ENCODE results near the gene RBX1.

RBX1 gene

DNA sequence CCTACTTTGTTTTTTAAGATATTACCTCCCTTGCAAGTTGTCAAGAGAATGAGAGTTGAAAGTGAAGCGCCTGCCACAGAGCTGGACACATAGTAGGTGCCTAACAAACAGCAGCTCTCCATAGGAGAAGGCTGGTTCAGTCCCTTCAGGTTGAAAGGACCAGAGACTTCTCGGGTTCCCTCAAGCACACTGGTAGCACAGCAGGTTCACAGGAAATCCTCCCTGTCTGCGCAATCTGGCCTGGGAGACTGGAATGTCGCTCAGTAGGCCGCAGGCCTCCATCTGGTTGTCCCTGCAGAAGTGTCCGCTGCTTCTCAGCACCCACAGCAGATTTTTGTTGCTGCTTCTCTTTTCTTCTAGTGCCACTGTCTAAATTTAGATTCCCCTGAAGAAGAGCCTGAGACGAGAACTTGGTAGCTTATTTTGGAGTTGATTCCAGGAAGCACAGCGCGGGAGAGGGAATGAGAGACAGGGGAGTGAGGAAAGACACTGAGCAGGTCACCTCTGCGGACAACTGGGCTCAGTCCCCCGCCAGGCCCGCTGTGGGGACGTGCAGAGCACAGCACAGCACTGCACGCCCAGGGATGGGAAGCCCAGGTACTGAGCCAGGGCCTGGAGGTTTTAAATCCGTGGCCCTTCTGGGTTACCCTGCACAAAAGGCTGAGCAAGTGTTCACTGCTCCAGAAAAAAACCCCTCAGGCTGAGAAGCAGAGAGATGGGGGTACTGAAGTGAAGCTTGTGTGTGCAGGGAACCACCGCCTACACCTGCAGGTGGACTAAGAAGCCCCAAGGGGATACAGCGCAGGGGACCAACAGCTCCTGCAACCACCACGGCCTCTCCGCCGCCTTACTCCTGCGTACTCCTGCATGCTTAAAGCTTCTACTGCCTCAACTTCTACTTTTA, 31.6 kb downstream of the RBX1 start:
- H3K4me3 ChIP-seq, result no peak overlapping the region
- TF ChIP-seq, protein P1, sequence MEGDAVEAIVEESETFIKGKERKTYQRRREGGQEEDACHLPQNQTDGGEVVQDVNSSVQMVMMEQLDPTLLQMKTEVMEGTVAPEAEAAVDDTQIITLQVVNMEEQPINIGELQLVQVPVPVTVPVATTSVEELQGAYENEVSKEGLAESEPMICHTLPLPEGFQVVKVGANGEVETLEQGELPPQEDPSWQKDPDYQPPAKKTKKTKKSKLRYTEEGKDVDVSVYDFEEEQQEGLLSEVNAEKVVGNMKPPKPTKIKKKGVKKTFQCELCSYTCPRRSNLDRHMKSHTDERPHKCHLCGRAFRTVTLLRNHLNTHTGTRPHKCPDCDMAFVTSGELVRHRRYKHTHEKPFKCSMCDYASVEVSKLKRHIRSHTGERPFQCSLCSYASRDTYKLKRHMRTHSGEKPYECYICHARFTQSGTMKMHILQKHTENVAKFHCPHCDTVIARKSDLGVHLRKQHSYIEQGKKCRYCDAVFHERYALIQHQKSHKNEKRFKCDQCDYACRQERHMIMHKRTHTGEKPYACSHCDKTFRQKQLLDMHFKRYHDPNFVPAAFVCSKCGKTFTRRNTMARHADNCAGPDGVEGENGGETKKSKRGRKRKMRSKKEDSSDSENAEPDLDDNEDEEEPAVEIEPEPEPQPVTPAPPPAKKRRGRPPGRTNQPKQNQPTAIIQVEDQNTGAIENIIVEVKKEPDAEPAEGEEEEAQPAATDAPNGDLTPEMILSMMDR (IDR thresholded peaks at IDR 0.05), result no peak
- no peak overlapping the region for H3K27ac ChIP-seq
- DNase-seq (ENCODE audit: low spot score), result no peak

DNA sequence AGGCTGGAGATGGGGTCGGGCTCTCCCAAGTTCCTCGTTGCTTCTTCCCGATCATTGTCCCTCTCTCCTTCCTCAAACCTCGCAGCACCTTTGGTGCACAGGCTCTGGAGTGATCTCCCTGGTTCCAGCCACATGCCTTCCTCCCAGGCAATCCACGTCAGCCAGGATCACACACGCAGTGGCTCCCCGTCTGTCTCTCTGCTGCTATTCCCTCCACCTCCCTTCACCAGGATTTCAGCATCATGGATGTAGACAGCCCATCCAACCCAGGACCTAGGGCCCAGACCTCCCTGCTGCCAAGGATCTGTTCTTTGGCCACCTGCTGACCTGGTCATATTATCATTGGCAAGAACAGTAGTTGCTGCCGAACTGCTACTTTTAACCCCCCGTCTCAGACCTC, 40.1 kb downstream of the RBX1 start:
- H3K4me3 ChIP-seq, result no peak overlapping the region
- DNase-seq (ENCODE audit: low spot score), result no peak
- H3K27ac ChIP-seq, result no peak overlapping the region
- TF ChIP-seq, protein P1 (IDR thresholded peaks at IDR 0.05), result no peak

DNA sequence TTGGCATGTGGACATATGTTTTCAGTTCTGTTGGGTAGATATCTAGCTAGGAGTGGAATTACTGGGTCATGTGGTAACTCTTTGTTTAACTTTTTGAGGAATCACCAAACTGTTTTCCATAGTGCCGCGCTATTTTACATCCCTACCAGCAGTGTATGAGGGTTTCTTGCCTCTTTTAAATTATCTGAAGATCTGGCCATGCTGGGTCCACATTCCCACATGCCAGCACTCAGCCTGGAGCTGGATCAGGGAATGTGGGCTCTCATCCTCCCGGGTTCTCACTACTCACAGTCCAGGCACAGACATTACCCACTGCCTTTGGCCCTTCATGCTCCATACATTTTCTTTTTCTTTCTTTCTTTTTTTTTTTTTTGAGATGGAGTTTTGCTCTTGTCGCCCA, 44.6 kb downstream of the RBX1 start:
- no peak overlapping the region for H3K27ac ChIP-seq
- H3K4me3 ChIP-seq, result no peak overlapping the region
- TF ChIP-seq, protein P1 (IDR thresholded peaks at IDR 0.05), result no peak
- DNase-seq (ENCODE audit: low spot score), result no peak

DNA sequence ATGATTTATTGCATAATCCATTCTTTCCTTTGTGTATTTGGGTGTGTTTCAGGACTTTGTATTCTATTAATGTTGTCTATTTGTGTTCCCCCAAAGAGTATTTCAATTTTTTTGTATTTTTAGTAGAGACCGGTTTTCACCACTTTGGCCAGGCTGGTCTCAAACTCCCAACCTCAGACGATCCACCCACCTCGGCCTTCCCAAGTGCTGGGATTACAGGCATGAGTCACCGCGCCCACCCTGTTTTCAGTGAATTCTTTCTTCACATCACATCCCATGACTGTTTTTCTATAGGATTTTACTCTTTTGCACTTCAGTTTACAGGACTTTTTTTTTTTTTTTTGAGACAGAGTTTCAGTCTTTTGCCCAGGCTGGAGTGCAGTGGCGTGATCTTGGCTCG, 46.3 kb downstream of the RBX1 start:
- DNase-seq (ENCODE audit: low spot score), result no peak
- no peak overlapping the region for H3K27ac ChIP-seq
- H3K4me3 ChIP-seq, result no peak overlapping the region
- TF ChIP-seq, protein P1 (IDR thresholded peaks at IDR 0.05), result no peak

DNA sequence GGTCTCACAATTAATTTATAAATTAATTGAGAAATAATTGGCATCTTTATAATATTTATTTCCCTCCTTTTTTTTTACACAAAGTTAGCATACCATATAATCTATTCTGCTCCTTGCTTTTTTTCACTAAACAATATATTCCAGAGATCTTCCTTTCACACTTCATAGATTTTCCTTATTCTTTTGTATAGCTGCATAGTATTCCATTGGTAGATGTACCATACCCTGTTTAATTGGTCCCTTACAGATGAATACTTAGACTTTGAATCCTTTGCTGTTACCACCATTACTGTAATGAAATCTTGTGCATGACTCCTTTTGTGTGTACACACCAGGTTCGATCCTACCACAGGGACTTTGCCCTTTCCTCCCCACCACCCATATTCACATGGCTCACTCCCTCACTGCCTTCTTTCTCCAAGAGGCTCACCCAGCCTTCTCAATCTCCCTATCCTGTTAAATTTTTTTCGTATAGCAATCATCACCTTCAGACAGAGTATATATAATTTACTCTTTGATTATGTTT, 48.9 kb downstream of the RBX1 start:
- Histone ChIP-seq H3K4me3 (no peak overlapping the region), H3K27ac (no peak overlapping the region)
- DNase-seq (ENCODE audit: low spot score), result no peak
- TF ChIP-seq, protein P1 (IDR thresholded peaks at IDR 0.05), result no peak

DNA sequence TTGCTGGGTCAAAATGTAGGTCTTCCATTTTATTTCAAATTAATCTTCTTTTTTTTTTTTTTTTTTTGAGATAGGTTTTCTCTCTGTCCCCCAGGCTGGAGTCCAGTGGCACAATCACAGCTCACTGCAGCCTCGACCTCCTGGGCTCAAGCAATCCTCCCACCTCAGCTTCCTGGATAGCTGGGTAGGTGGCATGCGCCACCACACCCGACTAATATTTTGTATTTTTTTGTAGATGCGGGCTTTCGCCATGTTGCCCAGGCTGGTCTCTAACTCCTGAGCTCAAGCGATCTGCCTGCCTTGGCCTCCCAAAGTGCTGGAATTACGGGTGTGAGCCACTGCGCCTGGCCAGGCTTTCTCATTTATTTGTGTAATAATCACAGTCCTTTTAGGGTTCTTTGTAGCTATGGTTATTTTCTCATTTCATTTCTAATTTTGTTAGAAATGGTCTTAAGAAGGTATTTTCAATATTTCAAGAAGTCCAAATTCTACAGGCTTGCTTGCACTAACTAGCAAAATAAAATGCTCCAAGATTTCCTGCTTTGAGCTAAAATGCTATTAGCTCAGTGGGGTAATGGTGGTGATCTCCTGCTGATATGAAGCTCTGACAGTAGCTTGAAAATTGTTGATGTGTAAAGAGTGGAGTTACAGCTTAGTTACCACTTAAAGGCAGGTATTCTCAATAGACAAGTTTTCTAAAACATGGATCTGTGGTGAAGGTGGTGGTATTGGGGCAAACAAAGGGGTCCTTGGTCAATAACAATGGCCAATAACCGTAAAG, 50.0 kb downstream of the RBX1 start:
- Histone ChIP-seq H3K4me3 (no peak overlapping the region), H3K27ac (no peak overlapping the region)
- TF ChIP-seq, protein P1 (IDR thresholded peaks at IDR 0.05), result no peak
- no peak for DNase-seq (ENCODE audit: low spot score)

Measured in coronary artery (tissue), 2 donors.